ENCODE measurements around the gene TRANK1. TPM values are rescaled to one million over a fixed set of nuclear protein-coding genes. Genes with fewer than 3 reads are reported as not detected.

Gene TRANK1
- total RNA-seq, 4 donors from 2014 or later: 7.3 to 9.6 (median 8.2) TPM

- WGBS: 75% methylated on average over 3 of the region's 3 CpGs
These were observed 124.8 kb downstream of the TRANK1 start for GRCh38 chr3:36820083-36820482.

GRCh38 chr3:36817806-36818533, 126.9 kb downstream of the TRANK1 start:
- intact Hi-C loops (cut with DNase I): no loop called here
- TF ChIP-seq CTCF (IDR thresholded peaks at IDR 0.05) (no peak), POLR2AphosphoS5 (IDR thresholded peaks at IDR 0.05) (no peak), POLR2A (IDR thresholded peaks at IDR 0.05; ENCODE audit: low read depth) (no peak), EP300 (IDR thresholded peaks at IDR 0.05) (no peak)
- Histone ChIP-seq H3K27me3 (no peaks in the 10 kb centered on the region), H3K27ac (replicated peaks in 1 of 4) (no peak overlapping the region), H3K4me3 (no peak overlapping the region), H3K4me1 (peaks cover 0 to 4% (median 0%) of the 10 kb centered on the region in 4 donors), H3K36me3 (no peaks in the 10 kb centered on the region), H3K9me3 (no peaks in the 10 kb centered on the region)
- DNase-seq (ENCODE audit: extremely low spot score): no peak
- WGBS: 74% methylated on average over 6 of the region's 6 CpGs

More at GRCh38 chr3:36820083-36820482, 124.8 kb downstream of the TRANK1 start:
- Histone ChIP-seq H3K4me1 (no peaks in the 10 kb centered on the region), H3K36me3 (peaks cover 0 to 7% (median 0%) of the 10 kb centered on the region in 4 donors), H3K4me3 (no peak overlapping the region), H3K9me3 (no peaks in the 10 kb centered on the region), H3K27ac (replicated peaks in 1 of 4) (no peak overlapping the region), H3K27me3 (no peaks in the 10 kb centered on the region)
- TF ChIP-seq POLR2A (IDR thresholded peaks at IDR 0.05; ENCODE audit: low read depth) (no peak), CTCF (IDR thresholded peaks at IDR 0.05) (no peak), EP300 (IDR thresholded peaks at IDR 0.05) (no peak)
- no peak for DNase-seq (ENCODE audit: extremely low spot score)
- intact Hi-C loops (cut with DNase I): no loop called here

- TF ChIP-seq CTCF (IDR thresholded peaks at IDR 0.05) (no peak), POLR2A (IDR thresholded peaks at IDR 0.05; ENCODE audit: low read depth) (no peak), POLR2AphosphoS5 (IDR thresholded peaks at IDR 0.05) (no peak), EP300 (IDR thresholded peaks at IDR 0.05) (no peak)
- WGBS: 91% methylated on average over 9 of the region's 9 CpGs
- Histone ChIP-seq H3K9me3 (no peaks in the 10 kb centered on the region), H3K27ac (replicated peaks in 1 of 4) (no peak overlapping the region), H3K4me1 (peaks cover 0 to 4% (median 0%) of the 10 kb centered on the region in 4 donors), H3K4me3 (no peak overlapping the region), H3K27me3 (no peaks in the 10 kb centered on the region), H3K36me3 (no peaks in the 10 kb centered on the region)
- DNase-seq (ENCODE audit: extremely low spot score): no peak
- intact Hi-C loops (cut with DNase I): no loop called here
These were observed 129.5 kb downstream of the TRANK1 start for GRCh38 chr3:36815375-36815774.

- intact Hi-C loops (cut with DNase I): no loop called here
- no peak overlapping the region for H3K27ac ChIP-seq (replicated peaks in 1 of 4)
- 84% methylated on average over 4 of the region's 4 CpGs for whole genome bisulfite sequencing
- H3K9me3 ChIP-seq: no peaks in the 10 kb centered on the region
- no peak for DNase-seq (ENCODE audit: extremely low spot score)
- TF ChIP-seq CTCF (IDR thresholded peaks at IDR 0.05): no peak
- TF ChIP-seq POLR2A (IDR thresholded peaks at IDR 0.05; ENCODE audit: low read depth): no peak
- TF ChIP-seq POLR2AphosphoS5 (IDR thresholded peaks at IDR 0.05): no peak
- TF ChIP-seq EP300 (IDR thresholded peaks at IDR 0.05): no peak
- H3K4me1 ChIP-seq: peaks cover 0 to 4% (median 0%) of the 10 kb centered on the region in 4 donors
- no peaks in the 10 kb centered on the region for H3K36me3 ChIP-seq
- H3K27me3 ChIP-seq: no peaks in the 10 kb centered on the region
- no peak overlapping the region for H3K4me3 ChIP-seq
These were observed 130.1 kb downstream of the TRANK1 start for GRCh38 chr3:36814776-36815175.

All from esophagus muscularis mucosa (tissue), 4 donors.